Left lobe of liver (tissue), 2 donors: ENCODE results near the gene MTERF2. TPM values are rescaled to one million over a fixed set of nuclear protein-coding genes. Genes with fewer than 3 reads are reported as not detected.

Experiments used
- ATAC-seq: fragments of 200-7000 bp; cut with Tn5 transposase; one replicate; pipeline ENCODE4 v1.9.1; 2020; ENCODE audit warnings: mild to moderate bottlenecking, moderate library complexity
- DNase-seq: peaks from one replicate; pipeline ENCODE4 v3.0.0-alpha.2; 2020; ENCODE audit warnings: low spot score
- total RNA-seq: library from RNA; stranded (reverse); gene quantifications from one replicate; pipeline ENCODE4 v1.2.1, GENCODE V29; 2021
- donor health status: DM: no; HTN: no; CAD: no; lungs with moderate emphysema.
- donor health status: DM: no; HTN: yes; CAD: no.

Gene MTERF2
- total RNA-seq, 1 donor from 2014 or later: 10.6 TPM

DNA sequence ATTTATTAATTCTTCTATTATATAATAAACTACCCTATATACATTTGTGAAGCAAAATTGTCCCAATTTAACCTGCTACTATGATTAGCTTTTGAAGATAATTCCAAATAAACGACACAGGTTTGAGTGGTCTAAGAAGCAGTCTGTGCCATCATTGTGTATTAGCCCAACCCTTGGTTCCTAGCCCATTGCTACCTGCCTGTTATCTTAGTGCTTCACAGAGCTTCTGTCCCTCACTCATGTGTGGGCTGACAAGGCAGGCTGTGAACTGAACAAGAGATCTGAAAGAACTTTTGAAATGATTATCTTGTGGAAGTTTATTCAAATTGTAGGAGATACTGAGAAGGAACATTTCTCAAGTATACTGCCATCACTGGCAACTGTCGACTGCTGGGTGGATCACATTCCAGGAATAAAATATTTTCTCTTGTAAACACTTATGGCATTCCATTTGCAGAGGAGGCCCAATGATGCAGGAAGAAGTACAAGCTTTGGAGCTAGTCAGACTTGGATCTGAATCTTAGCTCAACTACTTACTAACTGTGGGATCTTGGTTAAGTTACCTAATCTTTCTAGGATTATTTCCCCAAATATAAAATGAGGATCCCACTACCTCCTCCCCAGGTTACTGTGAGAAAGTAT, 7.8 kb upstream of the MTERF2 start:
- DNase-seq: no peak
- ATAC-seq: no peak

DNA sequence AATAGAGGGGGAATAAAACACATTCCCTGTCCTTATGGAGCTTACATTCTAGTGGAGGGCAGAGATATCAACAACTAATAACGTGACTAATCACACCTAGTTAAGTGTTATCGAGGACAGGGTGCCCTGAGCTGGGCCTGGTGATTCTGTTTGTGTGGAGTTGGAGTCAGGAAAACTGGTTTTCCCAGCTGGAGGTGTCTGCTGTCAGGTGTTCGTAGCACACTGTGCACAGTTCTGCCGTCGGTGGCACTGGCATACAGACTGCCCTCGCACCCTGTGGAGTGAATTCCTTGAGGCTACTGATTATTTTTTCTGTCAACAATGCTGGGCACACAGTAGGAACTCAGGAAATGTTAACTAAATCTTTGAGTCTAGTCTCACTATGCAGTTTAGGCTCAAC, 900 bp upstream of the MTERF2 start:
- DNase-seq (no peak), ATAC-seq (no peak)

DNA sequence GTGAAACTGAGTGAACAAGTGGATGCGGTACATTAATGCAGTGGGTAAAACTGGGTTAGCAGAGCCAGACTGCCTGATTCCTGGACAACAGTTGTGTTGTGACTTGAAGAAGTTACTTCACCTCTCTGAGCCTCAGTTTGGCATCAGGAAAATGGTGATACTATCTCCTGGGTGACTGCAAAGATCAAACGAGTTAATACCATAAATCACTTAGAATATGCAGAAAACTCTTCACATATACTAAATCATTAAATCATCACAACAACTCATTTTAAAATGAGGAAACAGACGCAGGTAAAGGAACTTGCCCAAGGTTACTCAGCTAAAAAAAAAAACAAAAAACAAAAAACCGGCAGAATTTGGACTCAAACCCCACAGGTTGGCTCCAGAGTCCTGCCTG, 811 bp downstream of the MTERF2 start:
- no peak for ATAC-seq
- DNase-seq: no peak

DNA sequence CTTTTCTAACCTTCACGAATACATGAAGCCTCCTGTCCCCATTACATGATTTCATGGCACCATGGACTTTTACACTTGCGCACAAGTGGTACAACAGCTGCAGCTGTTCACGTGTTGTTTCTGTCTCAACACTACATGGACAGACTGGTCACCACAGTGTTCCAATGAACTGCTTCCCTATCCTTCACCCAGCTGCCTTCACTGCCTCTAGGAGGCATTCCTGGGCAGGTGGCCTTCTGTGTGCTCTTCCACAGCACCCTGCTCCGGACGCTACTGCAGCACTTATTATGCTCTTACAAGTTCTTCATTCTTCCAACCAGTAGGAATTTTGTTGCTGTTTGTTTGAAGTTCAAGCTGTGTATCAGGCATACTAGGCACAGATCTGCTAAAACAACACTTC, 1.5 kb downstream of the MTERF2 start:
- DNase-seq (no peak), ATAC-seq (peak; percentile 28)

DNA sequence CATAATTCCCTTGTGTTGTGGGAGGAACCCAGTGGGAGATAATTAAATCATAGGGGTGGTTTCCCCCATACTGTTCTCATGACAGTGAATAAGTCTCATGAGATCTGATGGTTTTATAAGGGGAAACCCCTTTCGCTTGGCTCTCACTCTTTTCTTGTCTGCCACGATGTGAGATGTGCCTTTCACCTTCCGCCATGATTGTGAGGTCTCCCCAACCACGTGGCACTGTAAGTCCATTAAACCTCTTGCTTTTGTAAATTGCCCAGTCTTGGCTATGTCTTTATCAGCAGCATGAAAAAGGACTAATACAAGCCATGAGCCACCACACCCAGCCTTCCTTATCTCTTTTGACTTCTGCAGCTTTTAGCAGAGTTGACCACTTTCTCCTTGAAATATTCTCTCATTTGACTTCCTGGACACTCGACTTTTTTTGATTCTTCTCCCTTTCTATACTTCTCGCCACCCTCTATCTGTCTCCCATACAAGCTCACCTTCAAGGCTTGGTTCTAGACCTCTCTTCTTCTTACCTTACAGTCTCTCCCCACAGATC, 2.3 kb downstream of the MTERF2 start:
- ATAC-seq: no peak

DNA sequence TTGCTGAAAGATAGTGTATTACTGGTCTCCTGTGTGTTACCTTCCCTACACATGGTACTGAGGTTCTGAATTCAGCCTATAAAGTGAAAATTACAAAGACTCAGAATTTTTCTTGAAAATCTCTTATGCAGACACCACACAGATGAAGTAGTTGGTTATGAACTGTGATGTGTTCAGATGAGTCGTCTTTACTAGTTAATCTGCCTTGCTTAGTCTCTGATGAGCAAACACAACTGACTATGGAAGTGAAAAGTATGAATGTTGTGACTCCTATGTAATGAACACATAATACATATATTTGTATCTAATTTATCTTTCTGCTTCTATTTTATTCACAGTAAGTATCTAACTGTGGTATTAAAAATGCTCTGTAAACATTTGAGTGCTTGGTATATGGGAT, 4.7 kb downstream of the MTERF2 start:
- DNase-seq: no peak
- no peak for ATAC-seq

More for the DNA sequence above, 2.3 kb downstream of the MTERF2 start:
- DNase-seq: no peak

DNA sequence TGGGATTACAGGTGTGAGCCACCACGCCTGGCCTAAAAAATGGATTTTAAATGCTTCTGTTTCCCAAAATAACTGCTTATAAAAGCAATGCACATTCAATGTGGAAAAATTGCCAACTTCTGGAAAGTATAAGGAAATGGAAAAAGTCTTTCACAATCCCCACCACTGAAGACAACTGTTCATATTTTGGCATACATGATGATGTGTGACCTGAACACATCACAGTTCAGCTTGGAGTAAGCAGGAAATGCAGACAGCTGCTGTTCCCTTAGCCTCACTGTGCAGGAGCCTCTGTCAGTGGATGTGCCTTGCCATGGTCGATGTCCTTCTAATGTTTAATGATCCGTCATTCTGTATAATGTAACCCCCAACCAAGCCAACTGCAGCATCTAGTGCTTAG, 5.2 kb downstream of the MTERF2 start:
- no peak for DNase-seq
- ATAC-seq: no peak

DNA sequence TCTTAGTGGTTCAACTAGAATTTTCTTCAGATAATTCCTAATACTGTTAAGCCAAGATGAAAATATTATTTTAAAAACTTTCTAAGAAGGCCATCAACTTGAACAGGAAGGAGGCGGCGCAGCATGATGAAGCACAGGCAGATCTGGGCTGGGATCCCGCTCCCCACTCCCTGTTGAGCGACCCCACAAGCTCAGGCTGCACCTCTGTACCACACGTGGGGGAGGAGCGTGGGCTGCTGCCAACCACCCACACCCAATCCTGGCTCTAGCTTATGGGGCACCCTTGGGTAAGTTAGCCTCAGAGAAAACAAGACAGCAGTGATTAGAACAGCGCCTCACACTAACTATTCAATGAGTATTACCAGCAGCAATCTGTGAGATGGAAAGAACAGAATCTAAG, 6.0 kb downstream of the MTERF2 start:
- no peak for ATAC-seq
- no peak for DNase-seq

DNA sequence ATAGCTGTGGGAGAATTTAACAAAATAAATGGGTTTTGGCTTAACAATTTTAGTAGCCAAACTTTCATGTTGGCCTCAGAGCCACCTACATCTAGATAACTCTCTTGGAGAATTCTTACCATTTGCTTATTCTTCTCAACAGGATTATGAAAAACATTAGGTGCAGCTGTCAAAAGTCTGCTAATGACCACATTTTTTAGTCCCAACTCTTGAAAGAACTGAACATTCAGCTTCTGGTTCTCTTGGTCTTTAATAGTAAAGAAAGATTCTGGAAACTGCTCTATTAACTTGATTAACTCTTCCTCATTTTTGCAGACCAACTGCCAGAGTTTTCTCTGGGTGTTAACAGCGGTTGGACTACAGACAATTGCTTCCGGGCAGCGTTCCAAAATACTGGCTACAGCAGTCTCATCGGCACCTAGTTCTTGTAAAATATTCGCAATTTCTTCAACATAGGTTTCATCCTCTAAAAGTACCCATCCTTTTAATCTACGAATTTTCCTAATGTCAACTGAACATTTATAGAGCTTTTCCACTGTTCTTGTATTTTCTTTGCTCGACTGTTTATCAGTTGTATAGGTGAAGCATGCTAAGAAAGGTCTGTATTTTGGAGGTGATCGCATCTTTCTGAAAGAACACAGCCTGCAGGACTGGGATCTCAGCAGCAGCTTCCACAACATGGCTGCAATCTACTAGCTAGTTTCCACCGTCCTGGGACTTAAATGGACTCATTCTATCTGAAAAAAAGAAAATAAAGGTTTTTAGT, 8.7 kb downstream of the MTERF2 start:
- ATAC-seq (peak; percentile 28), DNase-seq (peak; percentile 64)

DNA sequence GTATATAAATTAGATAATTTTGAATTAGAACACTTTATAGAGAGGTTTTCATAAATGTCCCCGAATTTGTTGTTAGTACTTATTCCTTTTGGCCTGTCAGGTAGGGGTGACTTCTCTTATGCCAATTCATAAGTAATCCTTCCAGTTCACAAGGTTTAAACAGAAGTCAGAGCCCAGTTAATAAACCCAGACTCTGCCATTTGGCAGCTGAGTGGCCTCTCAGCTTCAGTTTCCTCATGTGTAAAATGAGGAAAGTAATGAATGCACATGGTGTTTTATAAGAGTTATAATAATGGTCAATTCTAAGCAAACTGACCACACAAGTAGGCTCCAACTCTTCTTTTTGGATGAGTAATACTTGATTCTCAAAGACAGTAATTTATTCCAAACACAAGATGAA, 10.3 kb downstream of the MTERF2 start:
- ATAC-seq (peak; percentile 65), DNase-seq (no peak)

DNA sequence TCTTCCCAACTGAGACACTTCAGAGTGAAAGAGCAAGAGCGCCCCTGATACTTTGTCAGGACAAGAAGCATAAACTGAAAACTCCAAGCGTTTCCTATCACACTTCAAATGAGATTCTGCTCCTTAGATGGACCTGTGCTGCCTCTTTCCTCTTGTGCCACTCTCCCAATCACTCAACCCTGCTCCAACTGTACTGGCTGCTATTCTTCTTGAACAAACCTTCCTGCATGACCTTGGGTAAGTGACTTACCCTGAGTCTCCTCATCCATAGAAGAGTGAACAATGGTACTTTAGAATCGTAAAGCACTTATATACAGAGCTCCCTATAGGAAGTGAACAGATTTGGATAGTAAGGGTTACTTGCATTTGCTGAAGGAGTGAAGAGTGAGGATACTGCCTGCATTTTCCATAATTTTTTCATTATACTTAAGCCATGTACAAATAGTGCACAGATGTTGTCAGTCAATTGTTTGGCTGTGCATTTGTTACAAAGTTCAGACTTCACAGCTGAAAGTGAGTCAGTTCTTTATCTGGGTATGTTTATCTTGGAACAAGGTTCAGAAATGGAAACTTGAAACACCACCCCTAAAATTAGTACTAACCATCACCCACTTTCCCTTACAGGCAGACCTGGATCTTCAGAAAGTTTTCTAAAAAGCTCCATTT, 10.8 kb downstream of the MTERF2 start:
- DNase-seq (no peak), ATAC-seq (peak; percentile 72)

DNA sequence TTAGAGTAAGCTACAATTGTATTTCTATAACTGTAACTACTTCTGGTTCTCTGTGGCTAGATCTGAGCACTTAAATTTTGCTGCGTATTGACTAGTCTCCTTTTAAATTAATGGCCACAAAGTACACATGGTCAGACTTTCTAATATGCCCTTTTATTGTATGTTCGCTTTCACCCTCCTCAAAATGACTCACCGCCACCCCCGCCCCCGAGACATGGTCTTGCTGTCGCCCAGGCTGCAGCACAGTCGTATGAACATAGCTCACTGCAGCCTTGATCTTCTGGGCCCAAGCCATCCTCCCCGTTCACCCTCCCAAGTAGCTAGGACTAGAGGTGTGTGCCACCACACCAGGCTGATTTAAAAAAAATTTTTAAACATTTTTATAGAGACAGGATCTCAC, 11.8 kb downstream of the MTERF2 start:
- DNase-seq (no peak), ATAC-seq (no peak)

DNA sequence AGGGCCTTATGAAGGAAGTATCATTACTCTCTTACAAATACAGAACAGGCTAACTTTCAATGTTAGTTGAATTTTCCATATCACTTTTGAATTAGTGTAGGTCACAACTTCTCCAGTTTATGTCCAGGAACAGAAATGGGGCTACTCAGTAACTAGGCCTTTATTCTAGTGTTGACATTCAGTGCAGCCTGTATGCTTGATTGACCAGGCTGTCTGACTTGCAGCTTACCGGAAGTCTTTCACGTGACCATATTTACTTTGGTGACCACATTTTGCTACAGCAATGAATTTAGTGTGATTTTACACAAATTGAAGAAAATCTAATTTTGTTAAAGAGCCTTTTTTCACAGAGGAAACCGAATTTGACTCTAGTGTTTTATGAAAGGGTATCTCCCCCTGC, 12.4 kb downstream of the MTERF2 start:
- DNase-seq (no peak), ATAC-seq (peak; percentile 69)

DNA sequence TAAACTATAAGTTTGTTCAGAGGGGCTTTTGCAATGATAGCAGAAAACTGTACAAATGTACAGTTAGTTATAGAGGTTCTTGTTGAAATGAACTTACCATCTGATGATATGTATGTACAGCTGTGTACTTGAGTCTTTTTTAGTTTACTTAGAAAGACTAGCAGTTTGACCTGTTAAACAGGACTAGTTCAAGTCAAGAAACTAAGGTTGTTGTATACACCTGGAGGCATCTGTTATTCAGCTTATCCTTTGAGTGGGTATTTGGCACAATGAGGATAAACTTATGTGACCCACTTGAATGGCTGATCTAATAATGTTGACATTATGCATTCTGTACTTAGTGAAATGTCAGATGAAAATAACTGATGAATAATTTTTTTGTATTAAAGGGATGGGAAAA, 13.4 kb downstream of the MTERF2 start:
- DNase-seq: no peak
- no peak for ATAC-seq

DNA sequence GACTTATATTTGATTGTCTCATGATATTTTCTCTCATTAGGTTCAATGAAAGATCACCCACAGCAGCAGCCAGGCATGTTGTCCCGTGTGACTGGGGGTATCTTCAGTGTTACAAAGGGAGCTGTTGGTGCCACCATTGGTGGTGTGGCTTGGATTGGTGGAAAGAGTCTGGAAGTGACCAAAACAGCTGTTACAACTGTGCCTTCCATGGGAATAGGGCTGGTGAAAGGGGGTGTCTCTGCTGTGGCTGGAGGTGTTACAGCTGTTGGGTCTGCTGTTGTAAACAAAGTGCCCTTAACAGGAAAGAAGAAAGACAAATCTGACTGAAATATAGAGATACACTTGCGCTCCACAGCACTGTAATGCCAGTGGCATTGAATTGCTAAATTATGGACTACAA, 15.9 kb downstream of the MTERF2 start:
- DNase-seq (no peak), ATAC-seq (no peak)

DNA sequence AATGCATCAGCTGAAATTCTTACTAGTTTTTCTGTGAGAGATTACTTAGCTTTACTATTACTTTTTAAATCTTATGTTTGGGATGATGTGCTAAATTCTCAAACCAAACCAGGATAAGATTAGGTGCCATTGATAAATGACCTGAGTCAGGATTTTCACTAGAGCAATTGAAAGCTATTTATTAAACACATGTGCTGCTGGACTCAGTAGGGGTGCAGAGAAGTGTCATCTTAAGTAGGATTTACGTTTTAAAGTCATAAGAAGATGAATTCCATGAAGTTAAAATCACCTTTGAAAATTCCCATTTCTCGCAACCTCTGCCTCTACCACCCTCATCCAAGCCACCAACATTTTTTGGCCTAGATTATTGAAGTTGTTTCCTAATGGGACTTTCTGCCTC, 22.4 kb downstream of the MTERF2 start:
- DNase-seq (no peak), ATAC-seq (no peak)

DNA sequence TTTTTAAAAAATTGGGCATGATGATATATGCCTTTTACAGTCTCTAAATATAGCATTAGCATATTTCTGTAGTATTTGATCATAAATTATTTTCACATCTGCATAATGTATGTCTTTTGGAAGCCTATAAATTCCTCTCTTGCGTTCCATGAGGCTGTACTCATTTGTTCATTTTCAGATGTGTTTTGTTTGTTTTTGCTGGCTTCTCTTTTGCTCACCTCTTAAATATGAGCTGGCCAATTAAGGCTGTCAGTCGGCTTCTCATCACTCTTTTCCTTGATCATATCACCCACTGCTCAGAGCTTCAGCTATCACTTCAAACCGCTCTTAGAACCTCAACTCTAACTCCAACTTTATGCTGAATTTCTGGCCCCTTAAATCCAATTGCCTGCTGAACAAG, 24.7 kb downstream of the MTERF2 start:
- no peak for DNase-seq
- ATAC-seq: no peak

DNA sequence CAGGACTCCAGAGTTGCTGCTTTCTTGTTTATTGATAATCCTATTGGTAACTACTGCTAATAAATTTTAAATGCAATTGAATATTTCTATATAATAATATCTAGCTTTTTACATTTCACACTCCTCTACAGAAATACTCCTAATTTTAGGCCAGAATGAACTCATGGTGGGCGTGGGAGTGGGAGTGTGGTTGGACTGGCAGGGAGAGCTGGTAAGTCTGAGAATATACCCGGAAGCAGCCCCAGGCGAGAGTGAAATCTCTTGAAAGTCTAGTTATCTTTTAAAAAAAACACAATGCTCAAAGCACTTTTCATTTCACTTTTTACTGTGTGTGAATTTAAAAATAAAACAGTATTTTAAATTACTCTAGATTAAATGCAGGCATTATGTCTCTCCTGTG, 26.5 kb downstream of the MTERF2 start:
- DNase-seq (no peak), ATAC-seq (no peak)

DNA sequence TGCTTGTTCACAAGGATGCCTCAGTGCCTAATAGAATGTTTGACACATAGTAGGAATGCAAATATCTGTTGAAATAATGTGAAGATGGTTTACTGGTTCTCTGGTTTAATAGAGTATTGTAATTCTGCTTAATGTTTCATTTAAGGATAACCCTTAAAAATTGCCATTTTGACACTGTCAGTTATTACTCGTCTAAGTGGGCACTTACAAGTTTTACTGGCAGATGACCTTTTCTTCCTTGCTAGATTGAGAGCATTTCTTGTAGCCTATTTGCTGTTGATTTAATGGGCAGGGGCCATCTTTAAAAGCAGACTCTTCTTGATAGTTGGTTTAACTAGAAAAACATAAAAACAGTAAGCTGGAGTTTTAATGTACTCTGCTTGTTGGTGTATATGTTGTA, 29.4 kb downstream of the MTERF2 start:
- DNase-seq: no peak
- no peak for ATAC-seq

DNA sequence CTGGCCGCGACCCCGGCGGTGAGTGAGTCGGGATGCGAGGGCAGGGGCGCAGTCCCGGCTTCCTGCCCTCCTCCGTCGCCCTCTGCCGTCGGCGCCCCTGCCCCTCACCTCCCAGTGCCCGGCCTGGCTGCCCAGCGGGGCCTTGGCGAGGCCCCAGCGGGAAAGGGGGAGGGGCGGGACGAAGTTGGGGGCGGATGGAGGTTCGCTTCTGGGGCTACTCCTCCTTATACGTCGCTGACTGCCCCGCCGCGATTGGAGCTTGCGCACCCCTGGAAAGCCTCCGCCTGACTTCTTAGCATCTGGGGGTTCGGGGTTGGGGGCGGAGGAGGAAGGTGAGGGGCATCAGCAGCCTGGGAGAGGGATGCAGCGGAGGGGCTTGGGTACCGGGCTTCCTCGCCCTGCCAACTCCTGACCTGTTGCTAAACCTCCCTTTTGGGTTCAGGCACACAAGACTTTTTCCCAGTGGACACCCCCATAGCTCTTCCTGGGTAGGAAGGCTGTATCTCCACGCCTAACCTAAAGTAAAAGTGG, 30.8 kb downstream of the MTERF2 start:
- ATAC-seq: peak; percentile 66
- DNase-seq: peak; percentile 73

DNA sequence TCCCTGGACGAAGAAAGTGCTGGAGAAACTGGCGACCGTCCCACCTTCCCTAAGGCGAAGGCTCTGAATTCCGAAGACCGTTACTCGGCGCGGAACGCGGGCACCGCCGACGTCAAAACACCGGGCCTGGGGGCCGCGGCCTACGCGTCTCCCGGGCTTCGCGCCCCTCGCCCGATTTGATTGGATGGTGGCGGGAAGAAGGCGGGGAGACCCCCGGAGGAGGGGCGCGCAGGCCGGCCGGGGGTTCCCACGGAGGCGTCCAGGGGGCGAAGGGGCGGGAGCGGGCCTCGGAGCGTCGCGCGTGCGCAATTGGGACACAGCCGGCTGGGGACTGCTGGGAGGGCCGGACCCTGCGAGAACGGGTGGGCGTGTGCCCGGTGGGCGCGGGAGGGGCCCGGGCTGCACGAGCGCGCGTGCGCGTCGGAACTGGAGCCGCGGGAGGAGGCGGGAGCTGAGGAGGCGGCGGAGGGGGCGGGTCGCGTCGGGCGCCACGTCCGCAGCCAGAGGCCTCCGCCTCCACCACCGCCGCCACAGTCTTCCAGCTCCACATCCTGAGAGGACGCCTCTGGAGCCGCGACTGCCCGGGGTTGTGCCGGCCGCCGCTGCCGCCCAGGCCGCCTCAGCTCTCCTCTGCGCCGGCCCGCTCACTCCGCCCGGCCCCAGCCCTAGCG, 31.4 kb downstream of the MTERF2 start, which contains the start of gene TMEM263:
Gene TMEM263 (plus strand): TSS at position 531 of the 671 bp plus-strand sequence. CDS start 11,210 bp downstream, outside the sequence.
- ATAC-seq: peak; percentile 88
- peak; percentile 96 for DNase-seq
